Panc1 (cell line): Measurements from ENCODE around the gene C15orf40. TPM values are rescaled to one million over a fixed set of nuclear protein-coding genes. Genes with fewer than 3 reads are reported as not detected.
A peak's percentile ranks its signal among the peaks of the same experiment; 100 is the strongest.

Source experiments
- ATAC-seq: fragments of 200-7000 bp; cut with Tn5 transposase; 2 replicates; pipeline ENCODE4 v1.9.1; 2020; ENCODE audit warnings: mild to moderate bottlenecking, moderate library complexity
- BruUV-seq: library from RNA; stranded (reverse); fragments of 400-500 nt; replicated peaks from 2 replicates; lab custom pipeline; 2021; lab: Mats Ljungman, UMichigan
- CTCF ChIA-PET: fragments of 300-600 bp; sonication (Branson Sonifier 250); formaldehyde crosslinking; loops from one replicate; lab custom pipeline; 2022; ENCODE audit warnings: antibody characterized with exemption; lab: Charles Lee
- POLR2A ChIA-PET: fragments of 300-600 bp; sonication (Branson Sonifier 250); formaldehyde crosslinking; loops from one replicate; lab custom pipeline; 2022; ENCODE audit warnings: antibody characterized with exemption; lab: Charles Lee
- DNase-seq: peaks from one replicate; pipeline ENCODE4 v3.0.0-alpha.2; 2010; ENCODE audit warnings: low read depth, low spot score
- H3K27ac ChIP-seq: 2 replicates; pipeline ENCODE4 v1.5.1; 2011; ENCODE audit warnings: mild to moderate bottlenecking, low read length, inconsistent platforms
- H3K27me3 ChIP-seq: fragments of 200-500 bp; sonication (Bioruptor generic); 2 replicates; pipeline ENCODE4 v1.6.0; 2014; ENCODE audit warnings: low read length, inconsistent platforms; ENCODE audit not compliant: control insufficient read depth, insufficient read depth
- H3K36me3 ChIP-seq: fragments of 200-500 bp; sonication (Bioruptor generic); 2 replicates; pipeline ENCODE4 v1.5.1; 2014; ENCODE audit warnings: inconsistent platforms, mild to moderate bottlenecking, low read length, moderate library complexity; ENCODE audit not compliant: control insufficient read depth, insufficient read depth
- H3K4me1 ChIP-seq: 2 replicates; pipeline ENCODE4 v1.5.1; 2011; ENCODE audit warnings: inconsistent platforms, mild to moderate bottlenecking, low read length, moderate library complexity; ENCODE audit not compliant: control insufficient read depth, insufficient read depth
- H3K4me3 ChIP-seq, 2 experiments: 2 replicates each; pipeline ENCODE4 v1.5.1; 2011 to 2012; ENCODE audit warnings: low read depth in 2 of 2, low read length in 2 of 2, mild to moderate bottlenecking in 2 of 2, inconsistent platforms in 1 of 2, moderate library complexity in 1 of 2
- H3K9me3 ChIP-seq: fragments of 200-500 bp; sonication (Bioruptor generic); 2 replicates; pipeline ENCODE4 v1.5.1; 2014; ENCODE audit warnings: low read depth, mild to moderate bottlenecking, inconsistent platforms, low read length, moderate library complexity; ENCODE audit not compliant: control insufficient read depth, insufficient read depth
- POLR2AphosphoS5 ChIP-seq: IDR thresholded peaks from 2 replicates; pipeline ENCODE4 v1.6.1; 2012; ENCODE audit warnings: mild to moderate bottlenecking, low read depth, low read length, moderate library complexity
- REST ChIP-seq, 2 experiments: IDR thresholded peaks; 2 replicates each; pipeline ENCODE4 v1.6.1; 2011 to 2012; ENCODE audit warnings: low read depth in 2 of 2, control low read depth in 1 of 2, low read length in 1 of 2, mild to moderate bottlenecking in 1 of 2, moderate library complexity in 1 of 2; ENCODE audit not compliant: insufficient read depth in 1 of 2
- SIN3A ChIP-seq: IDR thresholded peaks from 2 replicates; pipeline ENCODE4 v1.6.1; 2012; ENCODE audit warnings: low read depth, mild to moderate bottlenecking, low read length, moderate library complexity, borderline replicate concordance; ENCODE audit not compliant: insufficient read depth
- TCF7L2 ChIP-seq: IDR thresholded peaks from 2 replicates; pipeline ENCODE4 v1.6.1; 2011; ENCODE audit warnings: mild to moderate bottlenecking, low read depth, low read length, inconsistent platforms
- in situ Hi-C: cut with HindIII; loops from 2 replicates; pipeline ENCODE4 v1.10.0; 2016; ENCODE audit warnings: low sequenced_read_pairs, low pct_unique_long_range_greater_than_20kb
- intact Hi-C: fragments of 100-400 bp; cut with micrococcal nuclease; formaldehyde crosslinking; loops from one replicate; pipeline ENCODE4 v1.10.0; 2022; ENCODE audit not compliant: unreplicated experiment
- total RNA-seq: library from RNA; stranded (reverse); gene quantifications from one replicate; pipeline ENCODE4 v1.2.1, GENCODE V29; 2021; ENCODE audit not compliant: unreplicated experiment
- TF ChIP-seq, protein P1 (sequence below): fragments of 450-650 bp; IDR thresholded peaks from 2 replicates; pipeline ENCODE4 v1.5.1; 2017; ENCODE audit warnings: mild to moderate bottlenecking

Gene C15orf40
- total RNA-seq, 1 experiment from 2014 or later: 21.1 TPM

- BruUV-seq: TSS peak; percentile 55
- TF ChIP-seq REST (IDR thresholded peaks at IDR 0.05; ENCODE audit: insufficient read depth in 1 of 2, low read depth in 2 of 2, low read length in 1 of 2) (0 out of 4 replicates have a peak, but pooled peaks of 1 of the 2 experiments have one; percentile 16), SIN3A (peak; percentile 87; the same call in 1 of the 2 replicates), TCF7L2 (no peak; the same call in 1 of the 2 replicates), POLR2AphosphoS5 (peak; percentile 93)
- TF ChIP-seq, protein P1, sequence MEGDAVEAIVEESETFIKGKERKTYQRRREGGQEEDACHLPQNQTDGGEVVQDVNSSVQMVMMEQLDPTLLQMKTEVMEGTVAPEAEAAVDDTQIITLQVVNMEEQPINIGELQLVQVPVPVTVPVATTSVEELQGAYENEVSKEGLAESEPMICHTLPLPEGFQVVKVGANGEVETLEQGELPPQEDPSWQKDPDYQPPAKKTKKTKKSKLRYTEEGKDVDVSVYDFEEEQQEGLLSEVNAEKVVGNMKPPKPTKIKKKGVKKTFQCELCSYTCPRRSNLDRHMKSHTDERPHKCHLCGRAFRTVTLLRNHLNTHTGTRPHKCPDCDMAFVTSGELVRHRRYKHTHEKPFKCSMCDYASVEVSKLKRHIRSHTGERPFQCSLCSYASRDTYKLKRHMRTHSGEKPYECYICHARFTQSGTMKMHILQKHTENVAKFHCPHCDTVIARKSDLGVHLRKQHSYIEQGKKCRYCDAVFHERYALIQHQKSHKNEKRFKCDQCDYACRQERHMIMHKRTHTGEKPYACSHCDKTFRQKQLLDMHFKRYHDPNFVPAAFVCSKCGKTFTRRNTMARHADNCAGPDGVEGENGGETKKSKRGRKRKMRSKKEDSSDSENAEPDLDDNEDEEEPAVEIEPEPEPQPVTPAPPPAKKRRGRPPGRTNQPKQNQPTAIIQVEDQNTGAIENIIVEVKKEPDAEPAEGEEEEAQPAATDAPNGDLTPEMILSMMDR: no peak
- ChIA-PET POLR2A (interaction anchor here (0.7 kb wide), 1 partner anchor 176 kb away, joined by 3 read pairs; the partner anchor contains the start of gene WHAMM), CTCF (no interaction called here)
- no peaks in the 10 kb centered on the region for H3K9me3 ChIP-seq
- intact Hi-C loops (no loop called here), in situ Hi-C loops (no loop called here)
- peak within 1 kb of the TSS; percentile 99 for H3K27ac ChIP-seq
- peak; percentile 99 for ATAC-seq
- no peaks in the 10 kb centered on the region for H3K27me3 ChIP-seq
- DNase-seq: peak; percentile 91
- peaks cover 13% of the 10 kb centered on the region for H3K36me3 ChIP-seq
- peaks cover 5% of the 10 kb centered on the region for H3K4me1 ChIP-seq
- H3K4me3 ChIP-seq: peak within 1 kb of the TSS; percentile 98 to 100
These were observed 25.6 kb downstream of the C15orf40 start, which contains the start of gene RAMAC for GRCh38 chr15:82985688-82986441. Gene RAMAC (plus strand): TSS chr15:82986210. CDS start chr15:82989019, 2,809 bp downstream.

- in situ Hi-C loops: no loop called here
- no peaks in the 10 kb centered on the region for H3K36me3 ChIP-seq
- no peak overlapping the region for H3K4me3 ChIP-seq
- intact Hi-C loops: no loop called here
- ATAC-seq (no peak), DNase-seq (no peak)
- no peak overlapping the region for H3K27ac ChIP-seq
- H3K27me3 ChIP-seq: no peaks in the 10 kb centered on the region
- ChIA-PET POLR2A (no interaction called here), CTCF (no interaction called here)
- no peaks in the 10 kb centered on the region for H3K9me3 ChIP-seq
- BruUV-seq: no TSS peak
- no peak for TF ChIP-seq POLR2AphosphoS5
- TF ChIP-seq, protein P1: no peak
- TF ChIP-seq SIN3A: no peak
- TF ChIP-seq REST (IDR thresholded peaks at IDR 0.05; ENCODE audit: insufficient read depth in 1 of 2, low read depth in 2 of 2, low read length in 1 of 2): no peak
- no peak for TF ChIP-seq TCF7L2
- peaks cover 5% of the 10 kb centered on the region for H3K4me1 ChIP-seq
These were observed 30.5 kb downstream of the C15orf40 start for GRCh38 chr15:82980981-82981380.
